ENCODE data around the gene TP53TG5.

DNA sequence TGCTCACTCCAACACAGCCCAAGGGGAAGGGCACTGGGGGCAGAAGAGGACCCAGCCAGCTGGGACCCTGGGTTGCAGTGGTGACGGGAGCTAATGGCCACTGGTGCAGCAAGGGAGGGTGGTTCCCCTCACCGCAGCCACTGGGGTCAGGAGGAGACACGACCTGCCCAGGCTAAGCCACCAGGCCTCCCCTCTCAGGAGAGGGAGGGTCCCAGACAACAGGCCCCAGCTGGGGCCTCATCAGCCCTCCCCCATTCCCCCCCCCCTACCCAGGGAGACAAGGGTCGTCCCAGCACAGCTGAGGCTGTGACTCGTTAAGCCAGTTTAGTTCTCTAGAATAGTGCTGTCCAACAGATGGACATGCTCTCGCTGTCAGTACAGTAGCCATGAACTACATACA is 52.8 kb downstream of the TP53TG5 start:
- TF ChIP-seq CTCF (IDR thresholded peaks at IDR 0.05; ENCODE audit: control extremely low read depth in 1 of 3, insufficient read depth in 1 of 3, low read depth in 1 of 3, low read length in 3 of 3) (no peak), JUND (IDR thresholded peaks at IDR 0.05; ENCODE audit: low read length) (no peak), POLR2AphosphoS5 (IDR thresholded peaks at IDR 0.05; ENCODE audit: low read depth, low read length) (no peak), NRF1 (IDR thresholded peaks at IDR 0.05; ENCODE audit: low read depth, low read length) (no peak), EZH2 (IDR thresholded peaks at IDR 0.05; ENCODE audit: low read depth, low read length, severe bottlenecking) (no peak), RFX5 (IDR thresholded peaks at IDR 0.05; ENCODE audit: borderline replicate concordance, low read depth, low read length) (no peak), RXRA (IDR thresholded peaks at IDR 0.05; ENCODE audit: insufficient read depth, low read depth, low read length) (no peak), POLR2A (IDR thresholded peaks at IDR 0.05; ENCODE audit: control extremely low read depth in 1 of 2, low read depth in 2 of 2, low read length in 2 of 2) (no peak), CBX8 (IDR thresholded peaks at IDR 0.05; ENCODE audit: borderline replicate concordance, low read depth, low read length) (no peak)
- TF ChIP-seq, protein P1, sequence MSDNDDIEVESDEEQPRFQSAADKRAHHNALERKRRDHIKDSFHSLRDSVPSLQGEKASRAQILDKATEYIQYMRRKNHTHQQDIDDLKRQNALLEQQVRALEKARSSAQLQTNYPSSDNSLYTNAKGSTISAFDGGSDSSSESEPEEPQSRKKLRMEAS (IDR thresholded peaks at IDR 0.05), result no peak

Measured in H1 (cell line).